GM21529 (cell line): Measurements from ENCODE around the gene EDEM1.
A peak's percentile ranks its signal among the peaks of the same experiment; 100 is the strongest.

Experiments
- ATAC-seq: cut with Tn5 transposase; IDR thresholded peaks from one replicate; pipeline ENCODE4 v1.9.1; 2021; ENCODE audit not compliant: unreplicated experiment

The EDEM1 gene

GRCh38 chr3:5197470-5198312, 10.2 kb downstream of the EDEM1 start:
- peak; percentile 71 for ATAC-seq

- ATAC-seq: no peak
Measured at GRCh38 chr3:5198313-5198677, 10.8 kb downstream of the EDEM1 start.

GRCh38 chr3:5198986-5199731, 11.7 kb downstream of the EDEM1 start:
- peak; percentile 35 for ATAC-seq

- no peak for ATAC-seq
Measured at GRCh38 chr3:5201536-5201935, 14.0 kb downstream of the EDEM1 start.

- no peak for ATAC-seq
Measured at GRCh38 chr3:5202222-5202621, 14.7 kb downstream of the EDEM1 start.

GRCh38 chr3:5205165-5205941, 17.8 kb downstream of the EDEM1 start:
- peak; percentile 99 for ATAC-seq

GRCh38 chr3:5210926-5211325, 23.4 kb downstream of the EDEM1 start:
- ATAC-seq: no peak

- ATAC-seq: no peak
Measured at GRCh38 chr3:5212628-5213573, 25.4 kb downstream of the EDEM1 start.

GRCh38 chr3:5213574-5213966, 26.1 kb downstream of the EDEM1 start:
- ATAC-seq: no peak

- ATAC-seq: no peak
Measured at GRCh38 chr3:5214352-5214751, 26.8 kb downstream of the EDEM1 start.

GRCh38 chr3:5217824-5218595, 30.5 kb downstream of the EDEM1 start:
- no peak for ATAC-seq

GRCh38 chr3:5218815-5219214, 31.3 kb downstream of the EDEM1 start:
- no peak for ATAC-seq

GRCh38 chr3:5219216-5219615, 31.7 kb downstream of the EDEM1 start:
- no peak for ATAC-seq

- ATAC-seq: no peak
Measured at GRCh38 chr3:5220193-5220592, 32.7 kb downstream of the EDEM1 start.

GRCh38 chr3:5220667-5221431, 33.3 kb downstream of the EDEM1 start:
- ATAC-seq: no peak

GRCh38 chr3:5221701-5222100, 34.2 kb downstream of the EDEM1 start:
- no peak for ATAC-seq

GRCh38 chr3:5222283-5223005, 34.9 kb downstream of the EDEM1 start:
- ATAC-seq: no peak

- ATAC-seq: peak; percentile 51
Measured at GRCh38 chr3:5226783-5227182, 39.3 kb downstream of the EDEM1 start.
